ENCODE data around the gene DNAJB6. TPM values are rescaled to one million over a fixed set of nuclear protein-coding genes. Genes with fewer than 3 reads are reported as not detected.
"Not testable (repeated sequence)": the region's sequence is repeated elsewhere in the genome, so short reads cannot be mapped to it uniquely, and the experiment has no call there.

DNAJB6 gene
- total RNA-seq, 2 donors from 2014 or later = 113 to 118 TPM

DNA sequence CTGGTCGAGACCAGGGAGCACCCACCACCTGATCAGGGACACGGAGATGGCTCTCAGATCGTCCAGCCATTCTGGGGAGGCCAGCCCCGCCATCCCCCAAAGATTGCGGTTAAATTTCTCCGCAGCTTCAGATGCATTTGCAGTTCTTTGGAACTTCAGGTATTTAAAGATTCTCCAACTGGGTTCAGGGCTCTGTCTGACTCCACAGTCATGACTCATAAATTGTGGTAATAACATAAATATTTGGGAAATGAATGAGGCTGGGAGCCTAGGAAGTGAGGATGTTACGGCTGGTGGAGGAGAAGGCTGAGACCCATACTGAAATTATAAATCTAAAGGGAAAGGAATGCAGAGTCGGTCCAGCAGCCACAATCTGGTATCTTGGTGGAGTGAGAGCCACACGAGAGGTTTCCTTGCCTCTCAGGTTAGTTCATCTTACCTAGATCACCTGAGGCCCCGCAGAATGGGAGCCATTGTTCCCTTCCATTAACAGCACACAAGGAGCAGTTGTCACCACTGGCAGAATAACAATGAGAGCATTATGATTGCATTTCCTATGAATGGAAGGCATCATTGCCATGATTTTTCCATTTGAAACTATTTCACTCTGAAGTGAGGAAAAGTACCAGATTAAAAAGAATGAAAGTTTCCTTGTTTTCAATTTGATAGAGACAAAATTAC lies 26.7 kb upstream of the DNAJB6 start:
- Mint-ChIP-seq H3K27ac (peak overlapping the region; percentile 61), H3K27me3 (no peaks in the 10 kb centered on the region), H3K9me3 (no peaks in the 10 kb centered on the region), H3K4me1 (peaks cover 16% of the 10 kb centered on the region), H3K4me3 (peak overlapping the region; percentile 2), H3K36me3 (ENCODE audit: low read depth) (no peaks in the 10 kb centered on the region)
- peak; percentile 43 for ATAC-seq (replicated peaks)

- Mint-ChIP-seq H3K36me3 (ENCODE audit: low read depth) (no peaks in the 10 kb centered on the region), H3K4me3 (peak overlapping the region; percentile 2), H3K27me3 (no peaks in the 10 kb centered on the region), H3K27ac (peak overlapping the region; percentile 61), H3K4me1 (peaks cover 16% of the 10 kb centered on the region), H3K9me3 (no peaks in the 10 kb centered on the region)
- ATAC-seq (replicated peaks) = peak; percentile 68
Measured at GRCh38 chr7:157310676-157311185, 26.1 kb upstream of the DNAJB6 start.

GRCh38 chr7:157312941-157313340 lies 23.9 kb upstream of the DNAJB6 start:
- Mint-ChIP-seq H3K27me3 (no peaks in the 10 kb centered on the region), H3K27ac (no peak overlapping the region), H3K4me3 (no peak overlapping the region), H3K36me3 (ENCODE audit: low read depth) (no peaks in the 10 kb centered on the region), H3K9me3 (no peaks in the 10 kb centered on the region), H3K4me1 (peaks cover 4% of the 10 kb centered on the region)
- peak; percentile 49 for ATAC-seq (replicated peaks)

GRCh38 chr7:157313645-157314044 lies 23.2 kb upstream of the DNAJB6 start:
- H3K36me3 Mint-ChIP-seq (ENCODE audit: low read depth) = no peaks in the 10 kb centered on the region
- peaks cover 9% of the 10 kb centered on the region for H3K4me1 Mint-ChIP-seq
- no peaks in the 10 kb centered on the region for H3K9me3 Mint-ChIP-seq
- H3K4me3 Mint-ChIP-seq = no peak overlapping the region
- no peak for ATAC-seq (replicated peaks)
- no peak overlapping the region for H3K27ac Mint-ChIP-seq
- H3K27me3 Mint-ChIP-seq = no peaks in the 10 kb centered on the region

DNA sequence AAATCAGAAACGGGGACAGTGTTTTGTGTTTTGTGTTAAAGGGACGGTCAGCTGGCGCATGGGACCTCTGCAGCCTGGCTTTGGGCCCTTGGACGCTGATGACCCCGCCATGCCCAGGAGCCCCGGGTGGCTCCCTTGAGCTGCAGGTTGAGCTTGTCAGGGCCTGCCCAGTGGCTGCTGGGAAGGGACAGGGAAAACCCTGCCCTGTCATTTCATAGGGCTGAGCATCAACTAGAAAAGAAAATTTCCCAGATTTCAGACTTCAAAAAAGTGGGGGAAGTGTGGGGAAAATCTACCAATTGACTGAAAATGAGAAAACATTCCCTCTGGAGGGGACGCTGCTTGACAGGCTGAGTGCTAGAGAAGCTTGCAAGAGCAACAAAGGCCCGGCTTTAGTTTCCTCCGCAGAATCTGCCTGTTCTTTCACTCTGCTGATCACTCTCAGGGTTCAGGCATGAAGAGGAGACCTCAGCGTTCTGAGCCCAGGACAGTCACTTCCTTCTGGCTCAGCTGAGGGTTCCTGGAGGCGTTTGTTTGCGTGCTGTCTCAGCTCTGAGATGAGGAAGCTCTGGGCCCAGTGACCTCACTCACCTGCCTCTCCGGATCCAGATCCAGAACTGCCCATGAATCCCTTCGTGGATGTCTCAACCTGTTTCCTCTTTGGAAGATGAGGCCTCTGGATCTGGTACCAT lies 18.6 kb upstream of the DNAJB6 start:
- H3K4me3 Mint-ChIP-seq = peak overlapping the region; percentile 56
- peak overlapping the region; percentile 85 for H3K27ac Mint-ChIP-seq
- peaks cover 5% of the 10 kb centered on the region for H3K4me1 Mint-ChIP-seq
- ATAC-seq (replicated peaks) = peak; percentile 100
- no peaks in the 10 kb centered on the region for H3K27me3 Mint-ChIP-seq
- no peaks in the 10 kb centered on the region for H3K9me3 Mint-ChIP-seq
- H3K36me3 Mint-ChIP-seq (ENCODE audit: low read depth) = no peaks in the 10 kb centered on the region

DNA sequence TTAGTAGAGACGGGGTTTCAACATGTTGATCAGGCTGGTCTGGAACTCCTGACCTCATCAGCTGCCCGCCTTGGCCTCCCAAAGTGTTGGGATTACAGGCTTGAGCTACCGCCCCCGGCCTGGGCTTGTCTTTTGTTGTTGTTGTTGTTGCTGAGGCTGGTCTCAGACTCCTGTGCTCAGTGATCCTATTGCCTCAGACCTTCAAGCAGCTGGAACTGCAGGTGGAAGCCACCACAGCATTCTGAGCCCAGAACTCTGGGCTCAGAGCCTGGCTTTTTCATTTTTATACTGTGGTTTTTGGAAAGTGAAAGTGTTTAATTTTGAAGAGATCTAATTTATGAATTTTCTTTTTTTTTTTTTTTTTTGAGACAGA lies 16.2 kb upstream of the DNAJB6 start:
- Mint-ChIP-seq H3K27ac (no peak overlapping the region), H3K4me1 (peaks cover 5% of the 10 kb centered on the region), H3K27me3 (no peaks in the 10 kb centered on the region), H3K4me3 (no peak overlapping the region), H3K9me3 (no peaks in the 10 kb centered on the region), H3K36me3 (ENCODE audit: low read depth) (no peaks in the 10 kb centered on the region)
- no peak for ATAC-seq (replicated peaks)

GRCh38 chr7:157323401-157323800 lies 13.4 kb upstream of the DNAJB6 start:
- H3K36me3 Mint-ChIP-seq (ENCODE audit: low read depth) = no peaks in the 10 kb centered on the region
- H3K4me3 Mint-ChIP-seq = no peak overlapping the region
- H3K4me1 Mint-ChIP-seq = peaks cover 2% of the 10 kb centered on the region
- no peaks in the 10 kb centered on the region for H3K9me3 Mint-ChIP-seq
- no peak overlapping the region for H3K27ac Mint-ChIP-seq
- no peak for ATAC-seq (replicated peaks)
- H3K27me3 Mint-ChIP-seq = no peaks in the 10 kb centered on the region

DNA sequence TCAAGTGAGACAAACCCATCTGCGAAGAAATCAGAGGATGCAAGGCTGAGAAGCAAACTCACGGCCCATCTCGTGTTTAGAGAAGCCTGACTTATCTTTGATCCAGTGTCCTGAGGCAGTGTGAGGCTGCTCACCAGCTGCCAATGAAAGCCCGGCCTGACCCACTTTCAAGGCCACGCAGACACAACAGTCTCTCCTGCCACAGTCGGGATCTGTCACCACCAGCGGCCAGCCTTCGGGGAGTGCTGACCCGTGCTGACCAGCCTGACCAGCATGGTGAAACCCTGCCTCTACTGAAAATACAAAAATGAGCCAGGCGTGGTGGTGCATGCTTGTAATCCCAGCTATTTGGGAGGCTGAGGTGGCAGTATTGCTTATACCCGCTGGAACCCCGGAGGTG lies 7.4 kb upstream of the DNAJB6 start:
- Mint-ChIP-seq H3K4me1 (no peaks in the 10 kb centered on the region), H3K27me3 (no peaks in the 10 kb centered on the region), H3K4me3 (no peak overlapping the region), H3K9me3 (no peaks in the 10 kb centered on the region), H3K36me3 (ENCODE audit: low read depth) (no peaks in the 10 kb centered on the region), H3K27ac (no peak overlapping the region)
- ATAC-seq (replicated peaks) = no peak

DNA sequence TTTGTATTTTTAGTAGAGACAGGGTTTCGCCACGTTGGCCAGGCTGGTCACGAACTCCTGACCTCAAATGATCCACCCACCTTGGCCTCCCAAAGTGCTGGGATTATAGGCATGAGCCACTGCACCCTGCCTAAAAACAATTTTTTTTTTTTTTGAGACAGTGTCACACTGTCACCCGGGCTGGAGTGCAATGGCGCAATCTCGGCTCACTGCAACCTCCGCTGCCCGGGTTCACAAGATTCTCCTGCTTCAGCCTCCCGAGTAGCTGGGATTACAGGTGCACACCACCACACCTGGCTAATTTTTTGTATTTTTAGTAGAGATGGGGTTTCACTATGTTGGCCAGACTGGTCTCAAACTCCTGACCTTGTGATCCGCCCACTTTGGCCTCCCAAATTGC lies 6.2 kb upstream of the DNAJB6 start:
- H3K4me3 Mint-ChIP-seq; H3K4me1 Mint-ChIP-seq; H3K9me3 Mint-ChIP-seq; H3K36me3 Mint-ChIP-seq (ENCODE audit: low read depth); ATAC-seq (replicated peaks); H3K27me3 Mint-ChIP-seq; H3K27ac Mint-ChIP-seq: not testable (repeated sequence)

DNA sequence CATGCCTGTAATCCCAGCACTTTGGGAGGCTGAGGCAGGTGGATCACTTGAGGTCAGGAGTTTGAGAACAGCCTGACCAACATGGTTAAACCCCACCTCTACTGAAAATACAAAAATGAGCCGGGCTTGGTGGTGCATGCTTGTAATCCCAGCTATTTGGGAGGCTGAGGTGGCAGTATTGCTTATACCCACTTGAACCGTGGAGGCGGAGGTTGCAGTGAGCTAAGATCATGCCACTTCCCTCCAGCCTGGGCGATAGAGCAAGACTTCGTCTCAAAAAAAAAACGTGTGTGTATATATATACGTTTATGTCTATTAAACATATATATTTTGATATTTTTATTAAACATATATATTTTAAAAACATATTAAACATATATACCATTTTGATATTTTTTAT lies 5.8 kb upstream of the DNAJB6 start:
- not testable (repeated sequence) for H3K36me3 Mint-ChIP-seq (ENCODE audit: low read depth); H3K27me3 Mint-ChIP-seq; H3K27ac Mint-ChIP-seq; ATAC-seq (replicated peaks); H3K4me3 Mint-ChIP-seq; H3K9me3 Mint-ChIP-seq; H3K4me1 Mint-ChIP-seq

DNA sequence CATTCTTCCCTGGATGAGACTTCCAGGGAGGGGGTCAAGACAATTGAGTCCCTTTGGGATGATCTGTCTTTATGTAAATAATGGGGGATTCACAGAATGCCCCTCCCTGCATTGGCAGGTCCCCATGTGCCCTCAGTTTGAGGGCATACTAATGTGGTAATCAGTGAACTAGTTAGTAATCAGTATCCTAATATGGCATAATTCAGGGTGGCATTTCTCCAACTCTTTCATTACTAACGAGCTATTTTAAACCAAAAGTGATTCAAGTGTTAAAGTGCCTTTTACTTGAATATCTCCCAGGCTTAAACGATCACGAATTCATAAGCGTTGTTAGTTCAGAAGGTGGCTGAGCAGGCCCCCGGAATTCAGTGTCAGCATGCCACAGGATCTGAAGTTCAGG lies 1.6 kb upstream of the DNAJB6 start:
- Mint-ChIP-seq H3K4me3 (peak overlapping the region; percentile 97), H3K27me3 (no peaks in the 10 kb centered on the region), H3K9me3 (no peaks in the 10 kb centered on the region), H3K36me3 (ENCODE audit: low read depth) (peaks cover 37% of the 10 kb centered on the region), H3K4me1 (peaks cover 11% of the 10 kb centered on the region), H3K27ac (peak overlapping the region; percentile 94)
- no peak for ATAC-seq (replicated peaks)

DNA sequence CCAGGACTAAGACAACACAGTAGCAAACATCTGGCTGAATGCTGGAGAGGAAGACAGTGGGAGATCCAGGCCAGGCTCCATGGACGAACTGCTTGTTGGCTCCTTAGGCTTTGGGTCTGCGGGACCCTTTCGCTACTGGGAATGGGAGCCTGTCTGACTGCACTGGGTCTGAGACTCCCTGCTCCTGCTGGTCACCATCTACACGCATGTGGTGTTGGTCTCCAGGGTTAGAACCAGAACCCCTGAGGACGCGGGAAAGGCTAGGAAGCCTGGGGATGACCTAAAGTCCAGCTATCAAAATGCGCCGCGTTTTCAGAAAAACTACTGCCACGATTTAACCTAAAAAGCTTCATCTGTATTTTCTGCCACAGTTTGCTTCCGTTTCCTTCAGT lies 817 bp upstream of the DNAJB6 start:
- Mint-ChIP-seq H3K27me3 (no peaks in the 10 kb centered on the region), H3K36me3 (ENCODE audit: low read depth) (peaks cover 44% of the 10 kb centered on the region), H3K4me3 (peak overlapping the region; percentile 97), H3K9me3 (no peaks in the 10 kb centered on the region), H3K27ac (peak overlapping the region; percentile 94), H3K4me1 (peaks cover 14% of the 10 kb centered on the region)
- no peak for ATAC-seq (replicated peaks)

- Mint-ChIP-seq H3K4me1 (peaks cover 16% of the 10 kb centered on the region), H3K4me3 (peak overlapping the region; percentile 97), H3K27ac (peak overlapping the region; percentile 94), H3K9me3 (no peaks in the 10 kb centered on the region), H3K36me3 (ENCODE audit: low read depth) (peaks cover 56% of the 10 kb centered on the region), H3K27me3 (no peaks in the 10 kb centered on the region)
- peak; percentile 76 for ATAC-seq (replicated peaks)
Measured at GRCh38 chr7:157337316-157338149, 729 bp downstream of the DNAJB6 start.

DNA sequence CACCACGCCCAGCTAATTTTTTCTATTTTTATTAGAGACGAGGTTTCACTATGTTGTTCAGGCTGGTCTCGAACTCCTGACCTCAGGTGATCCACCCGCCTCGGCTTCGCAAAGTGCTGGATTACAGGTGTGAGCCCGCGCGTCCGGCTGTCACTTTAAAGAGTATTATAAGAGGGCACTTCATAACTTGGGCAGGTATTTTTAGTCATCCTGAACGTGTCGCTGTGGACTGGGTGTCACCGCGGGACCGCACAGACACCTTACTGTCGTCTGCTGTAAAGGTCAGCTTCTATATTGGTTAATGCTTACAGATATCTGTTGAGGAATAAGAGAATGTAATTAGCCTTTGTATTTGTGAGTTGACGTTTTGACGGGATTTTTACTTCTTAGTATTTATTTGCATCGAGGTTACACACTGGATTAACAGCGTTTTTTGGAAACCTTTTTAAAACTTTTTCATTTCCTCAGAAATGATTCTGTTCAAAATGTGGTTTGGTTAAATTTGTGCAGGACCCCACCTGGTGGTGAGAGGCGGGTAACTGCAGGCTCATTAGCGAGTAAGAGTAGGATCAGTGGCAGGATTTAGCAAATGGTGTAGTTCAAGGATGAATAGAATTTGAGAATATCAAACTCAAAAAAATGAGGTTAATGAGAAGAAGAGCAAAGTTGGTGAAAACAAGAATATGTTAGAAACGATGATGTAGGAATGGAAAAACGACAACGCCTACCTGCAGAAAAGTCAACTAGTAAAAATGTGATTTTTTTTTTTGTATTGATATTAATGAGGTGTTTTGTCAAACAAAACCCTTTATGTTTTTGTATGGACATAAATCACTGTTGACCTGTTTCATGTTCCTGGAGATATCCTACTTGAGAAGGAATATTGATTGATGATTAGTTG lies 3.2 kb downstream of the DNAJB6 start:
- Mint-ChIP-seq H3K27me3 (no peaks in the 10 kb centered on the region), H3K4me3 (peak overlapping the region; percentile 97), H3K27ac (peak overlapping the region; percentile 40), H3K36me3 (ENCODE audit: low read depth) (peaks cover 73% of the 10 kb centered on the region), H3K4me1 (peaks cover 19% of the 10 kb centered on the region), H3K9me3 (no peaks in the 10 kb centered on the region)
- ATAC-seq (replicated peaks) = peak; percentile 18
